Measurements from ENCODE around the gene ERCC3.

Gene ERCC3

GRCh38 chr2:127293748-127294562 lies at the start of gene ERCC3:
ERCC3 (minus strand) TSS chr2:127294144; CDS start chr2:127294081, 63 bp downstream.
- peak; percentile 91 for DNase-seq

- DNase-seq, result no peak
These were observed 49.3 kb upstream of the ERCC3 start for GRCh38 chr2:127343277-127343676.

GRCh38 chr2:127342101-127342500 lies 48.2 kb upstream of the ERCC3 start:
- DNase-seq, result no peak

GRCh38 chr2:127332335-127332734 lies 38.4 kb upstream of the ERCC3 start:
- DNase-seq, result no peak

- no peak for DNase-seq
These were observed 36.8 kb upstream of the ERCC3 start for GRCh38 chr2:127330753-127331152.

GRCh38 chr2:127326289-127326945 lies 32.5 kb upstream of the ERCC3 start:
- DNase-seq, result no peak

- peak; percentile 57 for DNase-seq
These were observed 30.7 kb upstream of the ERCC3 start for GRCh38 chr2:127324635-127325034.

GRCh38 chr2:127321303-127321702 lies 27.4 kb upstream of the ERCC3 start:
- DNase-seq, result no peak

GRCh38 chr2:127320586-127321275 lies 26.8 kb upstream of the ERCC3 start:
- no peak for DNase-seq

GRCh38 chr2:127320067-127320466 lies 26.1 kb upstream of the ERCC3 start:
- DNase-seq, result no peak

GRCh38 chr2:127314193-127314988 lies 20.4 kb upstream of the ERCC3 start:
- DNase-seq, result no peak

GRCh38 chr2:127313406-127313805 lies 19.5 kb upstream of the ERCC3 start:
- no peak for DNase-seq

- no peak for DNase-seq
These were observed 17.0 kb upstream of the ERCC3 start for GRCh38 chr2:127310980-127311379.

GRCh38 chr2:127309468-127309867 lies 15.5 kb upstream of the ERCC3 start:
- DNase-seq, result no peak

GRCh38 chr2:127308586-127309138 lies 14.7 kb upstream of the ERCC3 start:
- DNase-seq, result no peak

- no peak for DNase-seq
These were observed 12.1 kb upstream of the ERCC3 start for GRCh38 chr2:127305990-127306585.

- no peak for DNase-seq
These were observed 8.2 kb upstream of the ERCC3 start for GRCh38 chr2:127302168-127302567.

- no peak for DNase-seq
These were observed 577 bp downstream of the ERCC3 start for GRCh38 chr2:127293386-127293747.

GRCh38 chr2:127288274-127288673 lies 5.7 kb downstream of the ERCC3 start:
- no peak for DNase-seq

- DNase-seq, result no peak
These were observed 10.7 kb downstream of the ERCC3 start for GRCh38 chr2:127283275-127283674.

GRCh38 chr2:127280693-127281092 lies 13.3 kb downstream of the ERCC3 start:
- no peak for DNase-seq

- no peak for DNase-seq
These were observed 14.2 kb downstream of the ERCC3 start for GRCh38 chr2:127279781-127280180.

All from hematopoietic multipotent progenitor cell treated with erythropoietin and hydrocortisone succinate and interleukin-3 and kit ligand, for 8 days (in vitro differentiated cells).